ENCODE data around the gene FOXP3. TPM values are rescaled to one million over a fixed set of nuclear protein-coding genes. Genes with fewer than 3 reads are reported as not detected.

FOXP3 gene
- total RNA-seq, 1 experiment from 2014 or later, result 0.42 TPM

DNA sequence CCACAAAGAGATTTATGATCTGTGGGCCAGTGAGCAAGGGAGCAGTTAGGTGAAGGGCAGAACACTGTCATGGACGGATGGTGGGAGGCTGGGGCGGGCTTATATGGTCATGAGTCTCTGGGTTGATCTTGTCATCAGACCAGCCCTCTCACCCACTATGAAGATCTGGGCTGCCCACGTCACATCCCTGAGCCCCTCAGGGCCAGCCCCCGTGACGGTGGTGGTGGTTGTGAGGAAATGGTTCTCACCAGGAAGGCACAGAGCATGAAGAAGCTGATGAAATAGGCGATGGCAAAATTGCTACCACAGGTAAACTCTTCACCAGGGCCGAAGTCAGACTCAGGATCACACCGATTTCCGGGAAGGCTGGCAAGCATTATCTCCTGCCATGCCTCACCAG lies 53.4 kb downstream of the FOXP3 start:
- H3K36me3 Mint-ChIP-seq, result no peaks in the 10 kb centered on the region
- CTCF ChIA-PET, result no interaction called here
- H3K4me1 Mint-ChIP-seq, result no peaks in the 10 kb centered on the region
- peaks cover 5% of the 10 kb centered on the region; the same call in 1 of the 2 replicates for H3K27me3 Mint-ChIP-seq (ENCODE audit: low read depth)
- POLR2A ChIA-PET, result no interaction called here
- no peak for TF ChIP-seq JAZF1 (CRISPR knock-in tag; IDR thresholded peaks at IDR 0.05)
- TF ChIP-seq, protein P1, sequence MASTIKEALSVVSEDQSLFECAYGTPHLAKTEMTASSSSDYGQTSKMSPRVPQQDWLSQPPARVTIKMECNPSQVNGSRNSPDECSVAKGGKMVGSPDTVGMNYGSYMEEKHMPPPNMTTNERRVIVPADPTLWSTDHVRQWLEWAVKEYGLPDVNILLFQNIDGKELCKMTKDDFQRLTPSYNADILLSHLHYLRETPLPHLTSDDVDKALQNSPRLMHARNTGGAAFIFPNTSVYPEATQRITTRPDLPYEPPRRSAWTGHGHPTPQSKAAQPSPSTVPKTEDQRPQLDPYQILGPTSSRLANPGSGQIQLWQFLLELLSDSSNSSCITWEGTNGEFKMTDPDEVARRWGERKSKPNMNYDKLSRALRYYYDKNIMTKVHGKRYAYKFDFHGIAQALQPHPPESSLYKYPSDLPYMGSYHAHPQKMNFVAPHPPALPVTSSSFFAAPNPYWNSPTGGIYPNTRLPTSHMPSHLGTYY (CRISPR knock-in tag; IDR thresholded peaks at IDR 0.05), result no peak
- TF ChIP-seq, protein P2, sequence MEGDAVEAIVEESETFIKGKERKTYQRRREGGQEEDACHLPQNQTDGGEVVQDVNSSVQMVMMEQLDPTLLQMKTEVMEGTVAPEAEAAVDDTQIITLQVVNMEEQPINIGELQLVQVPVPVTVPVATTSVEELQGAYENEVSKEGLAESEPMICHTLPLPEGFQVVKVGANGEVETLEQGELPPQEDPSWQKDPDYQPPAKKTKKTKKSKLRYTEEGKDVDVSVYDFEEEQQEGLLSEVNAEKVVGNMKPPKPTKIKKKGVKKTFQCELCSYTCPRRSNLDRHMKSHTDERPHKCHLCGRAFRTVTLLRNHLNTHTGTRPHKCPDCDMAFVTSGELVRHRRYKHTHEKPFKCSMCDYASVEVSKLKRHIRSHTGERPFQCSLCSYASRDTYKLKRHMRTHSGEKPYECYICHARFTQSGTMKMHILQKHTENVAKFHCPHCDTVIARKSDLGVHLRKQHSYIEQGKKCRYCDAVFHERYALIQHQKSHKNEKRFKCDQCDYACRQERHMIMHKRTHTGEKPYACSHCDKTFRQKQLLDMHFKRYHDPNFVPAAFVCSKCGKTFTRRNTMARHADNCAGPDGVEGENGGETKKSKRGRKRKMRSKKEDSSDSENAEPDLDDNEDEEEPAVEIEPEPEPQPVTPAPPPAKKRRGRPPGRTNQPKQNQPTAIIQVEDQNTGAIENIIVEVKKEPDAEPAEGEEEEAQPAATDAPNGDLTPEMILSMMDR (IDR thresholded peaks at IDR 0.05), result no peak
- TF ChIP-seq, protein P3, sequence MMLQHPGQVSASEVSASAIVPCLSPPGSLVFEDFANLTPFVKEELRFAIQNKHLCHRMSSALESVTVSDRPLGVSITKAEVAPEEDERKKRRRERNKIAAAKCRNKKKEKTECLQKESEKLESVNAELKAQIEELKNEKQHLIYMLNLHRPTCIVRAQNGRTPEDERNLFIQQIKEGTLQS (CRISPR knock-in tag; conservative IDR thresholded peaks at IDR 0.05), result no peak
- TF ChIP-seq ATF1 (CRISPR knock-in tag; IDR thresholded peaks at IDR 0.05), result no peak
- TF ChIP-seq ZNF317 (CRISPR knock-in tag; IDR thresholded peaks at IDR 0.05; ENCODE audit: borderline replicate concordance, low read depth), result no peak
- TF ChIP-seq NR1H2 (CRISPR knock-in tag; IDR thresholded peaks at IDR 0.05), result no peak
- TF ChIP-seq ZNF396 (CRISPR knock-in tag; IDR thresholded peaks at IDR 0.05; ENCODE audit: borderline replicate concordance), result no peak
- TF ChIP-seq MYBL2 (CRISPR knock-in tag; IDR thresholded peaks at IDR 0.05), result no peak
- TF ChIP-seq, protein P4, sequence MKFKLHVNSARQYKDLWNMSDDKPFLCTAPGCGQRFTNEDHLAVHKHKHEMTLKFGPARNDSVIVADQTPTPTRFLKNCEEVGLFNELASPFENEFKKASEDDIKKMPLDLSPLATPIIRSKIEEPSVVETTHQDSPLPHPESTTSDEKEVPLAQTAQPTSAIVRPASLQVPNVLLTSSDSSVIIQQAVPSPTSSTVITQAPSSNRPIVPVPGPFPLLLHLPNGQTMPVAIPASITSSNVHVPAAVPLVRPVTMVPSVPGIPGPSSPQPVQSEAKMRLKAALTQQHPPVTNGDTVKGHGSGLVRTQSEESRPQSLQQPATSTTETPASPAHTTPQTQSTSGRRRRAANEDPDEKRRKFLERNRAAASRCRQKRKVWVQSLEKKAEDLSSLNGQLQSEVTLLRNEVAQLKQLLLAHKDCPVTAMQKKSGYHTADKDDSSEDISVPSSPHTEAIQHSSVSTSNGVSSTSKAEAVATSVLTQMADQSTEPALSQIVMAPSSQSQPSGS (CRISPR knock-in tag; IDR thresholded peaks at IDR 0.05; ENCODE audit: borderline replicate concordance, low read depth), result no peak
- TF ChIP-seq, protein P5, sequence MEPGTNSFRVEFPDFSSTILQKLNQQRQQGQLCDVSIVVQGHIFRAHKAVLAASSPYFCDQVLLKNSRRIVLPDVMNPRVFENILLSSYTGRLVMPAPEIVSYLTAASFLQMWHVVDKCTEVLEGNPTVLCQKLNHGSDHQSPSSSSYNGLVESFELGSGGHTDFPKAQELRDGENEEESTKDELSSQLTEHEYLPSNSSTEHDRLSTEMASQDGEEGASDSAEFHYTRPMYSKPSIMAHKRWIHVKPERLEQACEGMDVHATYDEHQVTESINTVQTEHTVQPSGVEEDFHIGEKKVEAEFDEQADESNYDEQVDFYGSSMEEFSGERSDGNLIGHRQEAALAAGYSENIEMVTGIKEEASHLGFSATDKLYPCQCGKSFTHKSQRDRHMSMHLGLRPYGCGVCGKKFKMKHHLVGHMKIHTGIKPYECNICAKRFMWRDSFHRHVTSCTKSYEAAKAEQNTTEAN (CRISPR knock-in tag; IDR thresholded peaks at IDR 0.05), result no peak
- TF ChIP-seq, protein P6, sequence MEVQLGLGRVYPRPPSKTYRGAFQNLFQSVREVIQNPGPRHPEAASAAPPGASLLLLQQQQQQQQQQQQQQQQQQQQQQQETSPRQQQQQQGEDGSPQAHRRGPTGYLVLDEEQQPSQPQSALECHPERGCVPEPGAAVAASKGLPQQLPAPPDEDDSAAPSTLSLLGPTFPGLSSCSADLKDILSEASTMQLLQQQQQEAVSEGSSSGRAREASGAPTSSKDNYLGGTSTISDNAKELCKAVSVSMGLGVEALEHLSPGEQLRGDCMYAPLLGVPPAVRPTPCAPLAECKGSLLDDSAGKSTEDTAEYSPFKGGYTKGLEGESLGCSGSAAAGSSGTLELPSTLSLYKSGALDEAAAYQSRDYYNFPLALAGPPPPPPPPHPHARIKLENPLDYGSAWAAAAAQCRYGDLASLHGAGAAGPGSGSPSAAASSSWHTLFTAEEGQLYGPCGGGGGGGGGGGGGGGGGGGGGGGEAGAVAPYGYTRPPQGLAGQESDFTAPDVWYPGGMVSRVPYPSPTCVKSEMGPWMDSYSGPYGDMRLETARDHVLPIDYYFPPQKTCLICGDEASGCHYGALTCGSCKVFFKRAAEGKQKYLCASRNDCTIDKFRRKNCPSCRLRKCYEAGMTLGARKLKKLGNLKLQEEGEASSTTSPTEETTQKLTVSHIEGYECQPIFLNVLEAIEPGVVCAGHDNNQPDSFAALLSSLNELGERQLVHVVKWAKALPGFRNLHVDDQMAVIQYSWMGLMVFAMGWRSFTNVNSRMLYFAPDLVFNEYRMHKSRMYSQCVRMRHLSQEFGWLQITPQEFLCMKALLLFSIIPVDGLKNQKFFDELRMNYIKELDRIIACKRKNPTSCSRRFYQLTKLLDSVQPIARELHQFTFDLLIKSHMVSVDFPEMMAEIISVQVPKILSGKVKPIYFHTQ (CRISPR knock-in tag; IDR thresholded peaks at IDR 0.05), result no peak
- TF ChIP-seq IRF2 (CRISPR knock-in tag; IDR thresholded peaks at IDR 0.05; ENCODE audit: borderline replicate concordance, low read depth), result no peak
- DNase-seq (ENCODE audit: low spot score), result no peak
- H3K9me3 Mint-ChIP-seq, result peaks cover 4% of the 10 kb centered on the region; the same call in 1 of the 2 replicates
- no peak for ATAC-seq
- no peak overlapping the region for H3K4me3 Mint-ChIP-seq
- no peak overlapping the region for H3K27ac Mint-ChIP-seq

DNA sequence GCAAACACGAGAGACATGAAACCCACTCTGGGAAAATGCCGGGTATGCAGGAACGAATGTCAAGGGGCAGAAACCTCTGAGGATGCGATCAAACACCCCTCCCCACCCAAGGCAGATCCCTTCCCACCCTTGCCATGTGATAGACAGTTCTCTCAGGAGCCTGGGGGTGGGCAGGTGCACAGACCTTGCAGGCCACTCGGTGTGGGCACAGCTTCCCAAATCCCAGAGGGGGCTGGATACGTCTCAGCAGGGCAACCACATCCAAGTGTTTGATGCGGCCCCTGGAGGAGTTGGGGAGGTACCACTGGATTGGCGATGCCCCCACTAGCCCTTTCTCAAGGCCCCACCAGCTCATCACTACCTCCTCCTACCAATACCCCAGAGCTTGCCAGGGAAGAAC lies 54.1 kb downstream of the FOXP3 start:
- no peak overlapping the region for H3K27ac Mint-ChIP-seq
- no peak overlapping the region for H3K4me3 Mint-ChIP-seq
- POLR2A ChIA-PET, result interaction anchor here (0.5 to 1.3 kb wide), 2 partner anchors 23 to 25 kb away, joined by 3 to 6 read pairs; partner anchors contain the start of gene CCDC22
- TF ChIP-seq MXD4 (CRISPR knock-in tag; IDR thresholded peaks at IDR 0.05; ENCODE audit: borderline replicate concordance) (no peak), SP1 (CRISPR knock-in tag; conservative IDR thresholded peaks at IDR 0.05) (no peak), ATF1 (CRISPR knock-in tag; IDR thresholded peaks at IDR 0.05) (no peak), TP53 (CRISPR knock-in tag; IDR thresholded peaks at IDR 0.05) (no peak)
- TF ChIP-seq, protein P7, sequence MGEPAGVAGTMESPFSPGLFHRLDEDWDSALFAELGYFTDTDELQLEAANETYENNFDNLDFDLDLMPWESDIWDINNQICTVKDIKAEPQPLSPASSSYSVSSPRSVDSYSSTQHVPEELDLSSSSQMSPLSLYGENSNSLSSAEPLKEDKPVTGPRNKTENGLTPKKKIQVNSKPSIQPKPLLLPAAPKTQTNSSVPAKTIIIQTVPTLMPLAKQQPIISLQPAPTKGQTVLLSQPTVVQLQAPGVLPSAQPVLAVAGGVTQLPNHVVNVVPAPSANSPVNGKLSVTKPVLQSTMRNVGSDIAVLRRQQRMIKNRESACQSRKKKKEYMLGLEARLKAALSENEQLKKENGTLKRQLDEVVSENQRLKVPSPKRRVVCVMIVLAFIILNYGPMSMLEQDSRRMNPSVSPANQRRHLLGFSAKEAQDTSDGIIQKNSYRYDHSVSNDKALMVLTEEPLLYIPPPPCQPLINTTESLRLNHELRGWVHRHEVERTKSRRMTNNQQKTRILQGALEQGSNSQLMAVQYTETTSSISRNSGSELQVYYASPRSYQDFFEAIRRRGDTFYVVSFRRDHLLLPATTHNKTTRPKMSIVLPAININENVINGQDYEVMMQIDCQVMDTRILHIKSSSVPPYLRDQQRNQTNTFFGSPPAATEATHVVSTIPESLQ (CRISPR knock-in tag; IDR thresholded peaks at IDR 0.05), result no peak
- H3K4me1 Mint-ChIP-seq, result no peaks in the 10 kb centered on the region
- H3K27me3 Mint-ChIP-seq (ENCODE audit: low read depth), result peaks cover 5% of the 10 kb centered on the region; the same call in 1 of the 2 replicates
- H3K36me3 Mint-ChIP-seq, result no peaks in the 10 kb centered on the region
- DNase-seq (ENCODE audit: low spot score), result no peak
- CTCF ChIA-PET, result interaction anchor here (0.9 to 2.7 kb wide), 3 partner anchors 17 to 19 kb away, joined by 3 to 19 read pairs (median 6); no protein-coding TSS in a partner anchor
- ATAC-seq, result no peak
- peaks cover 4% of the 10 kb centered on the region; the same call in 1 of the 2 replicates for H3K9me3 Mint-ChIP-seq

All from WTC11 (cell line).